ENCODE results near the gene POTEB3.
"Not testable (repeated sequence)": the region's sequence is repeated elsewhere in the genome, so short reads cannot be mapped to it uniquely, and the experiment has no call there.

DNA sequence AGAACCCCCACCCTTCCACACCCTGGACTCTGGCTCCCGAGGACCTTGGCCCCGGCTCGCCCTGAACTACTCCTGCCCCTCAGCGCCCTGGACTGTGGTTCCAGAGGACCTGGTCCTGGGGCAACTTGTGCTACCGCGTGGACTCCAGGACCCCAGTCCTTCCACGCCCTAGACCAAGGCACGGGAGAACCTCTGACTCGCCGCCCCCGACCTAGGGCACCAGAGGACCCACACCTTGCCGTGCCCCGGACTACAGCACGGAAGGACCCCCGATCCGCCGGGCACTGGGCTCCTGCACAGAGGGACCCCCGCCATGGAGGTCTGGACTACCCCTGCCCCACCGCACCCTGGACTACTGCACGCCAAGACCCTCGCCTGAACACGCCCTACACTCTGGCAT, 71.7 kb downstream of the POTEB3 start:
- TF ChIP-seq, protein P1, sequence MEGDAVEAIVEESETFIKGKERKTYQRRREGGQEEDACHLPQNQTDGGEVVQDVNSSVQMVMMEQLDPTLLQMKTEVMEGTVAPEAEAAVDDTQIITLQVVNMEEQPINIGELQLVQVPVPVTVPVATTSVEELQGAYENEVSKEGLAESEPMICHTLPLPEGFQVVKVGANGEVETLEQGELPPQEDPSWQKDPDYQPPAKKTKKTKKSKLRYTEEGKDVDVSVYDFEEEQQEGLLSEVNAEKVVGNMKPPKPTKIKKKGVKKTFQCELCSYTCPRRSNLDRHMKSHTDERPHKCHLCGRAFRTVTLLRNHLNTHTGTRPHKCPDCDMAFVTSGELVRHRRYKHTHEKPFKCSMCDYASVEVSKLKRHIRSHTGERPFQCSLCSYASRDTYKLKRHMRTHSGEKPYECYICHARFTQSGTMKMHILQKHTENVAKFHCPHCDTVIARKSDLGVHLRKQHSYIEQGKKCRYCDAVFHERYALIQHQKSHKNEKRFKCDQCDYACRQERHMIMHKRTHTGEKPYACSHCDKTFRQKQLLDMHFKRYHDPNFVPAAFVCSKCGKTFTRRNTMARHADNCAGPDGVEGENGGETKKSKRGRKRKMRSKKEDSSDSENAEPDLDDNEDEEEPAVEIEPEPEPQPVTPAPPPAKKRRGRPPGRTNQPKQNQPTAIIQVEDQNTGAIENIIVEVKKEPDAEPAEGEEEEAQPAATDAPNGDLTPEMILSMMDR (conservative IDR thresholded peaks at IDR 0.05), result not testable (repeated sequence)
- TF ChIP-seq ZFX (IDR thresholded peaks at IDR 0.05), result not testable (repeated sequence)
